ENCODE results near the gene PIK3R3. TPM values are rescaled to one million over a fixed set of nuclear protein-coding genes. Genes with fewer than 3 reads are reported as not detected.

The PIK3R3 gene
- total RNA-seq, 1 experiment from 2014 or later = 12.4 TPM

DNA sequence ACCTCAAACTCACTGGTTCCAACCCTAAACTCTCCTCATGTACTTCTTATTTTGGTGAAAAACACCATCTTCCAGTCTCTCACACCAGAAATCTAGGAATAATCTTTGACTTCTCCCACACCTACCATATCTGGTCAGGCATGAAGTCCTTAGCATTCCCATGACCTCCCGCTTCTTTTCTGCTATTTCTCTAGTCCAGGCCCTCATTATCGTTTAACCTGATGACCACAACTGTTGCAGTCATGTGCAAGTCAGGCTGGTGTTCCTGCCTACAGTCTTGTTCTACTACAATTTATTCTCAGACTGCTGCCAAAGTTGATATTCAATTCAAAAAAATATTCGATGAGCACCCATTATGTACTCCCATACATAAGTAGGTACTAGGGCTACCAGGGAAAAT is 71.3 kb downstream of the PIK3R3 start:
- Histone ChIP-seq H2BK5ac (ENCODE audit: insufficient read length, low read length) (no peak overlapping the region), H4K8ac (replicated peaks; ENCODE audit: insufficient read length, low read depth, low read length) (no peak overlapping the region), H3K4me1 (ENCODE audit: insufficient read depth, low read length) (no peaks in the 10 kb centered on the region), H3K79me1 (ENCODE audit: insufficient read depth, low read depth, low read length, poor library complexity, severe bottlenecking) (no peaks in the 10 kb centered on the region), H2BK120ac (ENCODE audit: low read depth, low read length, poor library complexity, severe bottlenecking) (no peak overlapping the region), H2BK20ac (ENCODE audit: low read depth, low read length, poor library complexity, severe bottlenecking) (no peak overlapping the region), H4K20me1 (ENCODE audit: control insufficient read depth, insufficient read depth, insufficient read length) (no peaks in the 10 kb centered on the region), H3K14ac (ENCODE audit: insufficient read depth, low read length) (no peak overlapping the region), H3T11ph (ENCODE audit: low read length) (no peak overlapping the region), H2AFZ (ENCODE audit: low read length) (no peak overlapping the region), H2BK15ac (ENCODE audit: low read depth, low read length) (no peak overlapping the region), H3K4me2 (ENCODE audit: insufficient read depth, insufficient read length, low read length) (no peak overlapping the region), H2BK12ac (ENCODE audit: insufficient read length, low read depth, low read length) (no peak overlapping the region), H3K23ac (ENCODE audit: insufficient read length, low read depth, low read length) (no peak overlapping the region), H3K4ac (ENCODE audit: low read depth, low read length) (no peak overlapping the region), H4K5ac (ENCODE audit: insufficient read length, low read depth, low read length) (no peak overlapping the region), H3K27me3 (ENCODE audit: insufficient read depth, low read length) (no peaks in the 10 kb centered on the region), H3K9me3 (ENCODE audit: control insufficient read depth, low read depth, low read length) (no peaks in the 10 kb centered on the region), H3K9ac (ENCODE audit: extremely low read depth, insufficient read length, low read length) (no peak overlapping the region), H3K79me2 (ENCODE audit: insufficient read depth, low read length) (no peaks in the 10 kb centered on the region), H3K18ac (ENCODE audit: insufficient read length, low read depth, low read length) (no peak overlapping the region), H3K23me2 (ENCODE audit: insufficient read length, low read depth, low read length, poor library complexity, severe bottlenecking) (no peaks in the 10 kb centered on the region), H3K56ac (ENCODE audit: insufficient read length, low read depth, low read length) (no peak overlapping the region), H2AK5ac (ENCODE audit: insufficient read length, low read length) (no peak overlapping the region), H4K91ac (ENCODE audit: insufficient read length, low read depth, low read length) (no peak overlapping the region), H3K27ac (ENCODE audit: insufficient read length, low read depth, low read length) (no peak overlapping the region)
- Mint-ChIP-seq H3K4me1 (peaks cover 4 to 5% of the 10 kb centered on the region in 2 experiments; a peak in 3 of 4 replicates), H3K4me3 (no peak overlapping the region), H3K27ac (0 out of 7 replicates have a peak overlapping the region, but pooled peaks of 1 of the 3 experiments have one; percentile 4), H3K36me3 (ENCODE audit: insufficient read depth in 1 of 3, low read depth in 3 of 3) (peaks cover 35 to 42% (median 37%) of the 10 kb centered on the region in 3 experiments), H3K9me3 (peaks cover 6 to 11% of the 10 kb centered on the region in 2 experiments), H3K27me3 (ENCODE audit: low read depth) (no peaks in the 10 kb centered on the region)
- no CpG with 5 or more reads among the region's 3 CpGs for WGBS (ENCODE audit: extremely low coverage, insufficient read length, low lambda C conversion rate)
- TF ChIP-seq, protein P1, sequence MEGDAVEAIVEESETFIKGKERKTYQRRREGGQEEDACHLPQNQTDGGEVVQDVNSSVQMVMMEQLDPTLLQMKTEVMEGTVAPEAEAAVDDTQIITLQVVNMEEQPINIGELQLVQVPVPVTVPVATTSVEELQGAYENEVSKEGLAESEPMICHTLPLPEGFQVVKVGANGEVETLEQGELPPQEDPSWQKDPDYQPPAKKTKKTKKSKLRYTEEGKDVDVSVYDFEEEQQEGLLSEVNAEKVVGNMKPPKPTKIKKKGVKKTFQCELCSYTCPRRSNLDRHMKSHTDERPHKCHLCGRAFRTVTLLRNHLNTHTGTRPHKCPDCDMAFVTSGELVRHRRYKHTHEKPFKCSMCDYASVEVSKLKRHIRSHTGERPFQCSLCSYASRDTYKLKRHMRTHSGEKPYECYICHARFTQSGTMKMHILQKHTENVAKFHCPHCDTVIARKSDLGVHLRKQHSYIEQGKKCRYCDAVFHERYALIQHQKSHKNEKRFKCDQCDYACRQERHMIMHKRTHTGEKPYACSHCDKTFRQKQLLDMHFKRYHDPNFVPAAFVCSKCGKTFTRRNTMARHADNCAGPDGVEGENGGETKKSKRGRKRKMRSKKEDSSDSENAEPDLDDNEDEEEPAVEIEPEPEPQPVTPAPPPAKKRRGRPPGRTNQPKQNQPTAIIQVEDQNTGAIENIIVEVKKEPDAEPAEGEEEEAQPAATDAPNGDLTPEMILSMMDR (conservative IDR thresholded peaks at IDR 0.05) = no peak
- no peak for DNase-seq

Data from H9 (cell line).